GM21381 (cell line): ENCODE data around the gene CSNK2A3.

Source experiments
- ATAC-seq: cut with Tn5 transposase; IDR thresholded peaks from one replicate; pipeline ENCODE4 v1.9.1; 2021; ENCODE audit warnings: mild to moderate bottlenecking, moderate library complexity; ENCODE audit not compliant: unreplicated experiment

Gene CSNK2A3

DNA sequence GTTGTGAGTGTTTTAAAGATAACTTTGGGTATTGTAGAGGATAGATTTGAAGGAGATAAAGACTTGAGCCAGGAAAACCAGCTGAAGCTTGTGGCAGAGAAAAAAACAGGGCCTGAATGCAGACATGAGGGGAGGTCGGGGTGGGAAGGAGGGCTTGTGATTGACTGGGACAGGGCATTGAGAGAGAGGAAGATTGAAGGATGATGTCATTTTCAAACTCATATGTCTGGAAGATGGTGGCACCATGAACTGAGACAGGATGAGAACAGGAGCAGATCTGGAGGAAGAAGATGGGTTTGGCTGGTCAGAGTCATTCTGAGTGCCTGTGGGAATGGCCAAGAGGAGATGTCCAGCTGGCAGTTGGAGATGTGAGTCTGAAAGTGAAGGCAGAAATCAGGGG, 14.7 kb downstream of the CSNK2A3 start:
- ATAC-seq = no peak

DNA sequence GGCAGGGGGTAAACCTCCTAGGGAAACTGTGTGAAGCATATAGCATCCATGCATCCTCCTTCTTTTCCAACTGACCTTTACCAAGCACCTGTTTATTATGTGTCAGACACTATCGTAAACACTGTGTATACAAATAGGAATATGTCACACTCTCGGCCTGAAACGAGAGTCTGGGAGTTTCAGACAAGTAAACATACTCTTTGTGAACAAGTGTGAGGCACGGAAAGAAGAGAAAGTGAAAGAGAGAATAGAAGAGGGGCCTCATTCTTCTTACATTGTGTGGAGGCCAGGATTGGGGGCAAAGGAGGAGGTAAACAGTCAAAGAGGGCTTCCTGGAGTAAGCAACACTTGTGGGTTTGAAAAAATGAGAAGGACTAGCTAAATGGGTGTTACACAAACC, 16.4 kb downstream of the CSNK2A3 start:
- no peak for ATAC-seq

DNA sequence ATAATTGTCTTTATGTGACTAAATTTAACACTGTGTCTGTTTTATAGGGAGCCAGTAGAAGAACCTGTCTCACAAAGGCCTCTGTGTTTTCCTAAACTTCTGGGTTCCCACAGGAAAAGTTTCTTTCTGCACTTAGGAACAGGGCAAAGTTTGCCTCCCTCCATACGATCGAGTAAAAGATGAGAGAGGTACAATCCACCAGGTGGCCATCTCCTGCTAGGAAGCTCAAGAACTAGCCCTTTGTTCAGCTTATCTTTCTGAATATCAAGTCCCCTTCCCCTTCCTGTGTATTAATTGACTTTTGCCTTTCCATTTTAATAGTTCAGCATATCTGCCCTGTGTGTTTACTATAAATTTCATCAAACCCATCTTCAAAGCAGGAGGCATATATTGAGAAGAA, 18.0 kb downstream of the CSNK2A3 start:
- no peak for ATAC-seq

DNA sequence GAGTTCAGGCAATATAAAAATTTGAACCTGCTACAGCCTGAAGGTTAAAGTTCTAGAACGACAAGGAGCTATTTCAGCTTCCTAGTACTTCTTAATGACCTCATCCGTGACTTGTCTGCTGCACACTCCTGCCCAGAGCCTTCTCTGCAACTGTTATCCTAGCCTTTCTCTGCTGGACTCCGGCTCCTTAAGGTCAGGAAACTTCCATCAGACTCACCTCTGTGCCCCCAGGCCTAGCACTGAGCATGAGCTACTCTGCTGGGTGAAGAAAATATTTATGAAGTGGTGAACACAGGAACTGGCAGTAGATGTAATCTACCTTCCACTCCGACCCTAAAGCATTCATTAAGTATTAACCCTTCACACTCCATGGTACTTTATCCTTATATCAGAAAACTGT, 18.4 kb downstream of the CSNK2A3 start:
- no peak for ATAC-seq

DNA sequence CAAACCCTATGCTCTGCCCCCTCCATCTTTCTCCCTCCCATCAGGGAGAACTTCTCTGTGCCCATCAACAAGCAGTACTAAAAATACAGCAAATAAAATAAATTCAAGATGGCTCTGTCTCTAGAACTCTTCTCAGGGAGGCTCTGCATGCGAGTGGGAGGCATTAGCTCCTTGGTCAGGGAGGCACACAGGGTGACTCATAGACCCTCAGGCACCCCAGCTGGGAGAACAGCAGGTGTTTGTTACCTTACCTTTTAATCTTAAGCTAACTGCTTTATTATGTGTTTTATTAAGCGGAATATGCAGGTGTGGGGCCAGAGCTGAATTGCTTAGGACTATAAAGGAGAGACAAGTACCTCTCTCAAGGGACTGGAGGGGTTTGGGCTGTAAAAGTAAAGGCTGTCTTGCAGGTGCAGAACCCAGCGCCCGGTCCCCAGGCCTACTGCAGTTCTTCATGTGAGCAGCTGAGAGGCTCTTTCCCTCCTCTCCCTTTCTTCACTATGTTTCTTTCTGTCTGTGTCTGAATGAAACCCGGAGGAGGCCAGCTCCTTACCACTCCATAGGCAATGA, 20.8 kb downstream of the CSNK2A3 start:
- ATAC-seq = no peak

DNA sequence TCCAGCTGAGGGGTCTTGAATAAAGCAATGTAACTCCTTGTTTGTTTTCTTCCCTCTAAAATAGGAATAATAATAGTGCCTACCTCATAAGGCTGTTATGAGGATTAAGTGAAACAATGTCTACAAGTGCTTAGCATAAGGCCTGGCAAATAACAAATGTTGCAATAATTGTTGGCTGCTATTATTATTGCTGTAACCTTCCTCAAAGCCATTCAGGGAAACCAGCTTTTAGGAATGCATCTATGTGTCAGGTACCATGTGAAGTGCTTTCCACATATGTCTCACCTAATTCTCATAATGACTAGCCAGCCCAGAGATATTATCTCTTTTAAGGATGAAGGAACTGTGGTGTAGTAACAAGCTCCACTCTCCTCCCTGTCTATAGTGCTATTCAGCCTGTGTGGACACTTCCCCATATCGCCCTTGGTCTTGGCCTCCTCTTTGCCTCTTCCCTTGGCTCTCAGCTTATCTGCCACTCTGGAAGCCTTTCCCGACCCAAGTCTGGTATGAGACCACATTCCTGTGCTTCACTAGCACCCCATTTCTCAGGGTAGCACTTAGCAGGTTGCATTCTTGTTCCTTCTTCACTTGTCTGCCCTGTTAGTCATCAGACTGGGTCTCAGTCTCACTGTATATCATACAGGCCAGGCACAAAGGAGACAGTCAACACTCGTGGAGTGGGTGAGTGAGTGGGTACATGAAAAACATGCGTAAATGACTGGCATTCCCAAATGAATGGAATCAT, 23.8 kb downstream of the CSNK2A3 start:
- no peak for ATAC-seq

GRCh38 chr11:11324090-11324489, 29.0 kb downstream of the CSNK2A3 start:
- no peak for ATAC-seq

DNA sequence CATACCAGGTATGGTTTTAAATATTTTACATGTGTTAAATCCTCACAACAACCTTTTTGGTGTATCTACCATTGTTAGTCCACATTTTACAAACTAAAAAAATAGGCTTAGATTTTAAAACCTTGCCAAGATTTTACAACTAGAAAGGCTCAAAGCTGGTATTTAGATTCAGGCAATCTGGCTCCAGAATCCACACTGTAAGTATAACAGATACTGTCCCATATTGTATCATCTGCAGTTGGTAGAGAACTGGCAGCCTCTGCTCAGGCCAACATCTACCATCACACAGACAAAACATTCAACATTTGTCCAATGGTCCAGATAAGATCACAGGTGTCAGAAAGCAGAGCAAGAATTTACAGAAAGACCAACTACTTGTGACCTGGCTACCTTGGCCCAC, 30.9 kb downstream of the CSNK2A3 start:
- no peak for ATAC-seq

DNA sequence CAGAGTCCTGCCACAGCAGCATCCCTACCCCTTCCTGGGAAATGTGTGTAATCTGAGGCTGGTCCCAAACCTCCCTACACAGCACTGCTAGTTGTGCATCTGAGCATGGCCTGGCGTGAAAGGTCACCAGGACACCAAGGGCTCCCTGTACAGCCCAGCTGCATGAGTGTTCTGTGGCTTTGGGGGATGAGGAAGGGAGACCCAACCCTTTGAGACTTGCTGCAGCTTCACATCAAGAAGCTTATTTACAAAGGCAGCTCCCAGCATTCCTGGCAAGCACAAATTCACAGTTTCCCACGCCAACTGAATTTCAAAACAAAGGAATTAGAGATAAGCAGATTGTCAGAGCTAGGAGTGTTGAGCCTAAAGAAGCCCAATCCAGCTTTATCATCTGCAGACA, 32.2 kb downstream of the CSNK2A3 start:
- ATAC-seq = no peak

DNA sequence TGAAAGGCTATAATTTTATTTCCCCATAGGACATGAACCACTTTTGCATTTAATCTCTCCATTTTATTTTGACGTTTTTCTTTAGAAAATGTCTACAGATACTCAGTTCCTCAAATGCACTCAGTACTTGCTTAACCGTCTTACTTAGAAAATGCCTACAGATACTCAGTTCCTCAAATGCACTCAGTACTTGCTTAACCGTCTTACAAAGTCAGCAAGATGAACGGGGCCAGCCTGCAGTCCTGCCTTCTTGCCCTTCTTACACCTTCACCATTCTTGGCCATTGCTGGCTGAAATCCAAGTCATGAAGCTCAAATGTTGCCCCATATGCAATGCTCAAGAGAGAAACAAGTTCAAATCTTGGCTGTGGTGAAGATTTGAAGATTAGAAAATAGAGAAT, 34.1 kb downstream of the CSNK2A3 start:
- ATAC-seq = no peak

DNA sequence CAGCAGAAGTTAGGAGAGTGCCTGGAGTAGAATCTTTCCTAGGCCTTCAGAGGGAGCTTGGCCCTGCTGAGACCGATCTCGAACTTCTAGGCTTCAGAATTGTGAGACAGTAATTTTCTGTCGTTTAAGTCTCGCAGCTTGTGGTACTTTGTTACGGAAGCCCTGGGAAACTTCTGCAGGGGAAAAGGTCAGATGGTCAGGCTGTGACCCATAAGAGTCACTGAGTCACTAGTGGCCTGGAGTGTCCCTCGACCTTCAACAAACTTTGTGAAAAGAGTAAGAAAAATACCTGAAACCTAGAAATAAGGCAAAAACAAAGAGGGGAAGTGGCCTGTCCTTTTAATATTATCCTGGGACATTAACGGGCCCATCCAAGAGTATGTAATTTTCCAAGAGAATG, 34.6 kb downstream of the CSNK2A3 start:
- ATAC-seq = no peak

DNA sequence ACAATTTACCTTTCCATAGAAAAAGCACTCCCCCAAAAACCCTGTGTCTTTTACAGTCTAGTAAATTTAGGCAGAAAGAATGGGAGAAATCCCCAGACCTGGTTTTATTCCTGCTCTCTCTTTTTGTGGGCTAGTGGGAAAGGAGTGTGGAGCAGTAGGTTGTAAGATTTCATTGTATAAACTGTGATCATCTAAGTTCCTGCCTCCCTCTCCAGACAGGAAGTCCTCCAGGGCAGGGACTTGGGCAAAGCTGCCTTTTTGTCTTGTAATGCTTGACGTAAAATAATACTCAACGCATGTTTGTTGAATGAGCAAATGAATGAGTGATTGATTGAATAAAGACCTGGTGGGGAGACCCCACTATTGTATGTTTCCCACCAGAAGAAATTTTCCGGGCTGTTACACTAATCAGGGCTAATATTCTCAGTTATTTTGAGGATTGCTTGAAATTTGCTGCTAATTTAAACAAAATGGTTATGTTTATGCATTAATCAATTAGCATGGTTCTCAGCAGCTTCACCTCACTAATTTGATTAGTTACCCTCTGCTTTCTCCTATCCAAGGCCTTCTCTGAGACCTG, 36.3 kb downstream of the CSNK2A3 start:
- no peak for ATAC-seq

DNA sequence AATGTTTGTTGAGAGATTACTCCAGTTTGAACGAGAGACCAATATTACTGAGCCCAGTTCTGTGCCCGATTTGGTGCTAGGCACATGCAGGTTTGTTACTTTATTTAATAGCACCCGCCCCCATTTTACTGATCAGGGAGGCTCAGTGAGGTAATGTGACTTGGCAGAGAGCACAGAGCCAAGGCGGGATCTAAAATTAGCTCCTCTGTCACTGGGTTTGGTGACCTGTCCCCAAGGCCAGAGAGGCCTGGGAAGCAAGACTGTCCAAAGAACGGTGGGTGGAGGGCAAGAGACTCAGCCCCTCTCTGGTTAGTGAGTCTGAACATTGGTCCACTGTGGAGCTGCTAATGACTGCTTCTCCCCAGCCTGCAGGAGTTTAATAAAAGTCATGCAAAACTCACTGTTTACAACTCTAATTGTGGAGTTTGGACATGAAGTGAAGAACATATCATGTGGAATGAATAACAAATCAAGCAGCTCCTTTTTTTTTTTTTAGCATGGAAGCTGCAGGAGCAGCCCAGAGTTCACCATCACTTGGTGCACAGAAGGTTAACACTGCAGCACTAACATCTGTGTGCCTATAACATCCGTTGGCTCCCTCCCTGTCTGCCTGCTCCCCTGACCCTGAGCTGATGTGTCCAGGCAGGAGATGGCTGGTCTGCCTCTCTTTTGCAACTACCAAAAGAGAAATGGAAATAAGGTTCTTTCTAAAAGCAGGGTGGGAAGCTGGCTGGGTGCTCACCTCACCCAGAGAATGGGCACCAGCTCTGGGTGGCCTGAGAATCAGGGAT, 39.0 kb downstream of the CSNK2A3 start:
- no peak for ATAC-seq

DNA sequence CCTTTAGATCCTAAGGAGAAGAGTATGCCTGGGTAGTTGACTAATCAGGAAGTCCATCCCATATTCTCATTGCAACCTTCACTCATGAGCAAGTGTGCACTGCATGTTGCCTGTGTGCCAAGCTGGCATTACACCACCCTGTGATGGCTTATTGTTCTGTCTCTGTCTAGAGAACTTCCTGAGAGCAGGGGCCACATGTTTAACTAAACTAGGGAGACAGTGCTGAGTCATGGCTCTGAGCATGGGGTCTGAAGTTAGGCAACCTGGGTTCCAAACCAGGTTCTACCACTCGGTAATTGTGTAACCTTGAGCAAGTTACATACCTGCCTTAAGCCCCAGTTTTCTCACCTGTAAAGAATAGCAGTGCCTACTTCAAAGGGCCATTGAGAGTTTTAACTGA, 39.6 kb downstream of the CSNK2A3 start:
- ATAC-seq = no peak

GRCh38 chr11:11312738-11313137, 40.3 kb downstream of the CSNK2A3 start:
- no peak for ATAC-seq

- ATAC-seq = no peak
Observed at GRCh38 chr11:11311169-11311568, 41.9 kb downstream of the CSNK2A3 start.

DNA sequence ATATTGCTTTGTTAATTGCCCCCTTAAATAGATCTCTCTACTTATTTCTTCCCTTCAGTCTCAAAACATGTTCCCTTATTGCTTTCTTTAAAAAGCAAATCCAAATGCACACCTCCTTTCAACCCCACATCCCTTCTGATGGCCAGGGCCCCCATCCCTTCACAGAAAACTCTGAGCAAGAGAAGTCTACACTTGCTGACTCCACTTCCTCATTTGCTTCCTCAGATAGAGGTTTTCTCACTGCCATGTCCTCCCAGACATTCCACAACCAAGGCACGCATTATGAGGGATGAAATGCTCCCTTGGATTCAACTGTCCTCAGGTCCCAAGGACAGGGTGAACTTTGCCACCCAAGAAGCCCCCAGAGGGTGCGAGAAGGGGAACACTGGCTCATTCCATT, 43.1 kb downstream of the CSNK2A3 start:
- ATAC-seq = no peak

GRCh38 chr11:11308249-11308648, 44.8 kb downstream of the CSNK2A3 start:
- no peak for ATAC-seq

GRCh38 chr11:11306855-11307254, 46.2 kb downstream of the CSNK2A3 start:
- no peak for ATAC-seq

DNA sequence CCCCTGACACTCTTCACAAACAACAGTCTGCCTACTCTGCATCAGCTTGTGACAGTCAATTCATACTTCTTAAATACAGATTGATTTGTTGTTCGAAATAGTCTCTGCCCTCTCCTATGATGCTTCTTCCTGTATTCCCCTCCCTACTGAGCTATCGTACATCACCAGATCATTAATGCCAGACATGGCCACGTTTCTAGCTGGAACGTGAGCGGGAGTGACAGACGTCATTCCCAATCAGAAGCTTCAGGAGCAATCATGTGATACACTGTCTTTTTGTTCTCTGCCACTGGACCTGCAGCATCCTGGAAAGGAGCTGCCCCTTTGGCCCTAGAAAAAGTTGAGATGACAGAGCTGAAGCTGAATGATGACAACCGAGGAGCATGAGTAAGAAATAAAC, 48.5 kb downstream of the CSNK2A3 start:
- ATAC-seq = no peak

GRCh38 chr11:11302565-11302964, 50.5 kb downstream of the CSNK2A3 start:
- no peak for ATAC-seq
